Esophagus muscularis mucosa (tissue), 4 donors: Measurements from ENCODE around the gene PRELID2. TPM values are rescaled to one million over a fixed set of nuclear protein-coding genes. Genes with fewer than 3 reads are reported as not detected.

Experiments
- DNase-seq: peaks from one replicate; pipeline ENCODE4 v3.0.0-alpha.2; 2017; ENCODE audit errors: extremely low spot score
- H3K27ac ChIP-seq, 4 donors: fragments of 200-600 bp; sonication (generic); replicated peaks in 1 of 4; 1 replicate in 3 of 4; 2 replicates in 1 of 4; pipeline ENCODE4 v1.5.1; 2016 to 2019; ENCODE audit warnings: mild to moderate bottlenecking in 1 of 4
- H3K27me3 ChIP-seq, 4 donors: fragments of 200-600 bp; sonication (generic); one replicate each; pipeline versions ENCODE4 v1.5.1 to v1.6.0; 2016 to 2019
- H3K36me3 ChIP-seq, 4 donors: fragments of 200-600 bp; sonication (generic); one replicate each; pipeline ENCODE4 v1.5.1; 2016 to 2019
- H3K4me1 ChIP-seq, 4 donors: fragments of 200-600 bp; sonication (generic); one replicate each; pipeline ENCODE4 v1.5.1; 2016 to 2019
- H3K4me3 ChIP-seq, 4 donors: fragments of 200-600 bp; sonication (generic); 1 replicate in 2 of 4; 2 replicates in 2 of 4; pipeline ENCODE4 v1.5.1; 2016 to 2019; ENCODE audit warnings: mild to moderate bottlenecking in 4 of 4, moderate library complexity in 1 of 4
- H3K9me3 ChIP-seq, 4 donors: fragments of 200-600 bp; sonication (generic); 1 replicate in 3 of 4; 2 replicates in 1 of 4; pipeline ENCODE4 v1.5.1; 2016 to 2019
- CTCF ChIP-seq, 3 experiments: fragments of 200-600 bp in 2 of 3; fragments of 450-650 bp in 1 of 3; sonication (generic) in 2 of 3; IDR thresholded peaks; one replicate each; pipeline ENCODE4 v1.5.1; 2017 to 2019; ENCODE audit warnings: antibody characterized with exemption in 3 of 3, mild to moderate bottlenecking in 2 of 3, moderate library complexity in 1 of 3
- EP300 ChIP-seq: sonication (generic); formaldehyde crosslinking; IDR thresholded peaks from one replicate; pipeline ENCODE4 v1.6.1; 2017; ENCODE audit warnings: antibody characterized with exemption
- POLR2A ChIP-seq: fragments of 450-650 bp; IDR thresholded peaks from one replicate; pipeline ENCODE4 v1.6.1; 2017; ENCODE audit warnings: antibody characterized with exemption, moderate library complexity, mild to moderate bottlenecking, low read depth
- POLR2AphosphoS5 ChIP-seq, 2 donors: sonication (generic); formaldehyde crosslinking; IDR thresholded peaks; one replicate each; pipeline ENCODE4 v1.6.1; 2017; ENCODE audit warnings: antibody characterized with exemption in 2 of 2
- WGBS: methylation state at CpG from one replicate; pipeline ENCODE4 v1.1.5; 2018; 5-methylcytosine and 5-hydroxymethylcytosine counted together
- intact Hi-C: fragments of 100-400 bp; cut with DNase I; formaldehyde crosslinking; loops from one replicate; pipeline ENCODE4 v1.15.1; 2023
- total RNA-seq, 4 donors: library from RNA; depleted of rRNA; stranded (reverse); fragments of >200 nt; gene quantifications; one replicate each; pipeline versions ENCODE4 v1.1.0 to v1.2.1, GENCODE V29; 2016

Gene PRELID2
- total RNA-seq, 4 donors from 2014 or later, result 12.8 to 19.7 (median 15.3) TPM

GRCh38 chr5:145818604-145819003 lies 16.5 kb downstream of the PRELID2 start:
- Histone ChIP-seq H3K4me3 (no peak overlapping the region), H3K9me3 (no peaks in the 10 kb centered on the region), H3K27me3 (no peaks in the 10 kb centered on the region), H3K27ac (no peak overlapping the region), H3K36me3 (peaks cover 3 to 43% (median 11%) of the 10 kb centered on the region in 4 donors), H3K4me1 (no peaks in the 10 kb centered on the region)
- TF ChIP-seq POLR2A (no peak), POLR2AphosphoS5 (IDR thresholded peaks at IDR 0.05) (no peak), EP300 (no peak), CTCF (IDR thresholded peaks at IDR 0.05) (no peak)
- intact Hi-C loops, result no loop called here
- DNase-seq, result peak; percentile 12
- WGBS, result 86% methylated on average over 4 of the region's 4 CpGs

- DNase-seq, result peak; percentile 21
- no peak overlapping the region for H3K27ac ChIP-seq
- intact Hi-C loops, result no loop called here
- H3K36me3 ChIP-seq, result peaks cover 3 to 56% (median 10%) of the 10 kb centered on the region in 4 donors
- no peaks in the 10 kb centered on the region for H3K9me3 ChIP-seq
- TF ChIP-seq CTCF (IDR thresholded peaks at IDR 0.05) (no peak), EP300 (no peak), POLR2AphosphoS5 (IDR thresholded peaks at IDR 0.05) (no peak), POLR2A (no peak)
- H3K4me1 ChIP-seq, result no peaks in the 10 kb centered on the region
- no peak overlapping the region for H3K4me3 ChIP-seq
- WGBS, result 69% methylated on average over 1 of the region's 1 CpG
- peaks cover 0 to 4% (median 0%) of the 10 kb centered on the region in 4 donors for H3K27me3 ChIP-seq
These were observed 22.3 kb downstream of the PRELID2 start for GRCh38 chr5:145812877-145813276.

GRCh38 chr5:145811834-145812625 lies 23.1 kb downstream of the PRELID2 start:
- no peaks in the 10 kb centered on the region for H3K9me3 ChIP-seq
- H3K4me1 ChIP-seq, result no peaks in the 10 kb centered on the region
- H3K4me3 ChIP-seq, result no peak overlapping the region
- DNase-seq, result peak; percentile 29
- H3K27ac ChIP-seq, result no peak overlapping the region
- H3K27me3 ChIP-seq, result peaks cover 0 to 4% (median 0%) of the 10 kb centered on the region in 4 donors
- intact Hi-C loops, result no loop called here
- TF ChIP-seq POLR2AphosphoS5 (IDR thresholded peaks at IDR 0.05), result no peak
- TF ChIP-seq EP300, result no peak
- TF ChIP-seq POLR2A, result no peak
- peak in 1 of 3 experiments; percentile 4 for TF ChIP-seq CTCF (IDR thresholded peaks at IDR 0.05)
- 83% methylated on average over 3 of the region's 3 CpGs for WGBS
- peaks cover 2 to 53% (median 6%) of the 10 kb centered on the region in 4 donors for H3K36me3 ChIP-seq

GRCh38 chr5:145806923-145807322 lies 28.2 kb downstream of the PRELID2 start:
- no peak for TF ChIP-seq POLR2AphosphoS5 (IDR thresholded peaks at IDR 0.05)
- H3K9me3 ChIP-seq, result no peaks in the 10 kb centered on the region
- H3K4me3 ChIP-seq, result no peak overlapping the region
- H3K4me1 ChIP-seq, result no peaks in the 10 kb centered on the region
- DNase-seq, result no peak
- peaks cover 0 to under 1% (median 0%) of the 10 kb centered on the region in 4 donors for H3K27me3 ChIP-seq
- intact Hi-C loops, result no loop called here
- peaks cover 0 to 32% (median 2%) of the 10 kb centered on the region in 4 donors for H3K36me3 ChIP-seq
- no peak overlapping the region for H3K27ac ChIP-seq
- WGBS, result 93% methylated on average over 5 of the region's 5 CpGs

GRCh38 chr5:145805819-145806218 lies 29.3 kb downstream of the PRELID2 start:
- H3K4me1 ChIP-seq, result no peaks in the 10 kb centered on the region
- TF ChIP-seq POLR2AphosphoS5 (IDR thresholded peaks at IDR 0.05), result no peak
- TF ChIP-seq EP300, result no peak
- no peak for TF ChIP-seq POLR2A
- no peak for TF ChIP-seq CTCF (IDR thresholded peaks at IDR 0.05)
- no peak overlapping the region for H3K4me3 ChIP-seq
- intact Hi-C loops, result no loop called here
- no peaks in the 10 kb centered on the region for H3K9me3 ChIP-seq
- H3K27ac ChIP-seq, result no peak overlapping the region
- DNase-seq, result no peak
- peaks cover 0 to 23% (median 2%) of the 10 kb centered on the region in 4 donors for H3K36me3 ChIP-seq
- H3K27me3 ChIP-seq, result no peaks in the 10 kb centered on the region
- WGBS, result 83% methylated on average over 4 of the region's 4 CpGs
